K562 (cell line): ENCODE data around the gene STK16. TPM values are rescaled to one million over a fixed set of nuclear protein-coding genes. Genes with fewer than 3 reads are reported as not detected.
A peak's percentile ranks its signal among the peaks of the same experiment; 100 is the strongest.

Experiments used
- BRF1 ChIP-seq: IDR thresholded peaks from 3 replicates; pipeline ENCODE4 v1.6.1; 2011; ENCODE audit warnings: borderline replicate concordance, mild to moderate bottlenecking; ENCODE audit not compliant: insufficient read length; ENCODE audit errors: extremely low read depth
- CEBPZ ChIP-seq: fragments of 150-350 bp; IDR thresholded peaks from 2 replicates; pipeline ENCODE4 v1.6.1; 2014; ENCODE audit warnings: low read depth, mild to moderate bottlenecking, low read length, borderline replicate concordance
- CSDE1 ChIP-seq, 2 experiments: fragments of 450-650 bp; IDR thresholded peaks; 2 replicates each; pipeline ENCODE4 v1.6.1; 2016; ENCODE audit warnings: mild to moderate bottlenecking in 1 of 2
- MYBL2 ChIP-seq, 2 experiments: fragments of 450-650 bp in 1 of 2; sonication (generic) in 1 of 2; formaldehyde crosslinking in 1 of 2; IDR thresholded peaks; 2 replicates each; pipeline versions ENCODE4 v1.6.1 to v1.8.1; 2017 to 2022; ENCODE audit warnings: borderline replicate concordance in 1 of 2, inconsistent platforms in 1 of 2, low read depth in 1 of 2, mild to moderate bottlenecking in 1 of 2, missing genetic modification reagents in 1 of 2, moderate library complexity in 1 of 2
- MYC ChIP-seq, 2 experiments: fragments of 250-450 bp in 1 of 2; sonication (Bioruptor Pico) in 1 of 2; IDR thresholded peaks; 2 replicates each; pipeline versions ENCODE4 v1.5.1 to v1.6.1; 2012 to 2021; ENCODE audit warnings: low read depth in 2 of 2, borderline replicate concordance in 1 of 2, improper control_type of control experiment in 1 of 2, low read length in 1 of 2, mild to moderate bottlenecking in 1 of 2, moderate library complexity in 1 of 2
- NCOR1 ChIP-seq: fragments of 450-650 bp; IDR thresholded peaks from 2 replicates; pipeline ENCODE4 v1.6.1; 2016; ENCODE audit warnings: mild to moderate bottlenecking, moderate library complexity
- NR2C2 ChIP-seq, 2 experiments: fragments of 200-800 bp in 1 of 2; sonication (Bioruptor generic) in 1 of 2; sonication (generic) in 1 of 2; formaldehyde crosslinking in 1 of 2; IDR thresholded peaks; 2 replicates each; pipeline versions ENCODE4 v1.6.1 to v1.8.0; 2016 to 2022; ENCODE audit warnings: mild to moderate bottlenecking in 1 of 2, missing compliant biosample characterization in 1 of 2, missing genetic modification characterization in 1 of 2, missing genetic modification reagents in 1 of 2
- PCBP1 ChIP-seq: fragments of 200-400 bp; formaldehyde crosslinking; IDR thresholded peaks from 2 replicates; pipeline ENCODE4 v1.6.1; 2018; ENCODE audit warnings: mild to moderate bottlenecking, low read depth, low read length; ENCODE audit not compliant: poor library complexity, severe bottlenecking
- PTRF ChIP-seq: fragments of 450-650 bp; IDR thresholded peaks from 2 replicates; pipeline ENCODE4 v1.6.1; 2016; ENCODE audit warnings: mild to moderate bottlenecking, missing genetic modification characterization, missing compliant biosample characterization
- RNF219 ChIP-seq: fragments of 250-450 bp; sonication (Bioruptor Pico); IDR thresholded peaks from 2 replicates; pipeline ENCODE4 v1.5.0; 2022; ENCODE audit warnings: mild to moderate bottlenecking
- SIN3B ChIP-seq: fragments of 450-650 bp; IDR thresholded peaks from 2 replicates; pipeline ENCODE4 v1.6.1; 2017; ENCODE audit warnings: low read depth, mild to moderate bottlenecking, moderate library complexity
- SMAD3 ChIP-seq: fragments of 450-650 bp; formaldehyde crosslinking; conservative IDR thresholded peaks from 2 replicates; pipeline ENCODE4 v1.4.0; 2020; ENCODE audit warnings: mild to moderate bottlenecking
- SPI1 ChIP-seq: IDR thresholded peaks from 2 replicates; pipeline ENCODE4 v1.6.1; 2011; ENCODE audit warnings: low read depth, low read length, control low read depth, borderline replicate concordance
- TBP ChIP-seq: optimal IDR thresholded peaks from 2 replicates; pipeline ENCODE3; 2011; ENCODE audit warnings: low read depth, low read length, improper control_type of control experiment
- TSC22D4 ChIP-seq: fragments of 450-650 bp; IDR thresholded peaks from 2 replicates; pipeline ENCODE4 v1.6.1; 2016; ENCODE audit warnings: missing genetic modification characterization, missing biosample characterization, control low read depth
- ZNF408 ChIP-seq: fragments of 250-450 bp; sonication (Bioruptor Pico); IDR thresholded peaks from 2 replicates; pipeline ENCODE4 v1.4.0; 2020; ENCODE audit warnings: low read depth, mild to moderate bottlenecking, moderate library complexity
- ZNF584 ChIP-seq: fragments of 200-800 bp; sonication (Bioruptor generic); IDR thresholded peaks from 2 replicates; pipeline ENCODE4 v1.6.1; 2016; ENCODE audit warnings: low read depth, mild to moderate bottlenecking, missing genetic modification characterization, missing compliant biosample characterization
- ZNF740 ChIP-seq, 3 experiments: fragments of 200-800 bp in 1 of 3; sonication (Bioruptor generic) in 1 of 3; sonication (generic) in 1 of 3; formaldehyde crosslinking in 1 of 3; IDR thresholded peaks; 2 replicates each; pipeline versions ENCODE4 v1.6.1 to v1.8.0; 2016 to 2022; ENCODE audit warnings: mild to moderate bottlenecking in 2 of 3, missing compliant biosample characterization in 2 of 3, missing genetic modification characterization in 2 of 3, missing genetic modification reagents in 1 of 3
- polyA plus RNA-seq, 8 experiments: library from polyadenylated mRNA; depleted of rRNA in 4 of 8; stranded (reverse) in 5 of 8; unstranded in 3 of 8; fragments of >200 nt; fragmentation: Nextera tagmentation in 2 of 8; fragmentation: Illumina TruSeq in 1 of 8; extraction: Ambion mirVana in 2 of 8; extraction: Trizol in 1 of 8; gene quantifications; 2 replicates each; pipeline versions ENCODE4 v1.2.1 to v1.2.3, GENCODE V29; 2011 to 2014; ENCODE audit warnings: inconsistent platforms in 1 of 8, missing spikeins in 1 of 8
- total RNA-seq, 7 experiments: library from RNA; depleted of rRNA in 6 of 7; stranded (reverse); fragments of >200 nt in 6 of 7; fragmentation: Illumina TruSeq in 2 of 7; extraction: Trizol in 2 of 7; gene quantifications; 2 replicates each; pipeline versions ENCODE4 v1.2.1 to v1.2.3, GENCODE V29; 2011 to 2021; ENCODE audit warnings: low replicate concordance in 1 of 7

STK16 gene
- total and polyA plus RNA-seq, 9 of the 15 experiments (the other 6 are each of a cell fraction or from before 2014, with no cell fraction given): 5.4 to 36.2 (median 17.8) TPM

- TF ChIP-seq PCBP1: no peak
- TF ChIP-seq ZNF584: no peak
- no peak for TF ChIP-seq MYBL2 (IDR thresholded peaks at IDR 0.05; ENCODE audit: low read depth)
- TF ChIP-seq MYBL2 (CRISPR knock-in tag; IDR thresholded peaks at IDR 0.05; ENCODE audit: borderline replicate concordance): no peak
- TF ChIP-seq ZNF740 (CRISPR knock-in tag; IDR thresholded peaks at IDR 0.05): no peak
- no peak for TF ChIP-seq ZNF740 (tag; IDR thresholded peaks at IDR 0.05)
- TF ChIP-seq BRF1: no peak
- no peak for TF ChIP-seq MYC (IDR thresholded peaks at IDR 0.05; ENCODE audit: low read depth, low read length)
- TF ChIP-seq MYC (CRISPR knock-in tag; IDR thresholded peaks at IDR 0.05; ENCODE audit: borderline replicate concordance, low read depth): no peak
- TF ChIP-seq PTRF (tag): no peak
- TF ChIP-seq SIN3B: no peak
- no peak for TF ChIP-seq ZNF408
- TF ChIP-seq RNF219: no peak
- no peak for TF ChIP-seq CSDE1 (IDR thresholded peaks at IDR 0.05)
- no peak for TF ChIP-seq SMAD3 (CRISPR knock-in tag)
- TF ChIP-seq NCOR1: no peak
- TF ChIP-seq NR2C2 (CRISPR knock-in tag; IDR thresholded peaks at IDR 0.05): no peak
- TF ChIP-seq NR2C2 (tag; IDR thresholded peaks at IDR 0.05): no peak
- TF ChIP-seq TBP: peak; percentile 11
- peak; percentile 42; the same call in 1 of the 2 replicates for TF ChIP-seq SPI1
- TF ChIP-seq TSC22D4 (tag): no peak
- no peak for TF ChIP-seq CEBPZ
Measured at GRCh38 chr2:219277703-219278654, 32.7 kb downstream of the STK16 start (continued).
